ENCODE measurements around the gene ZNF780A. TPM values are rescaled to one million over a fixed set of nuclear protein-coding genes. Genes with fewer than 3 reads are reported as not detected.
"Not testable (repeated sequence)": the region's sequence is repeated elsewhere in the genome, so short reads cannot be mapped to it uniquely, and the experiment has no call there.

The ZNF780A gene
- total and polyA plus RNA-seq, 5 donors from 2014 or later = 10.4 to 19.1 (median 11.7) TPM

DNA sequence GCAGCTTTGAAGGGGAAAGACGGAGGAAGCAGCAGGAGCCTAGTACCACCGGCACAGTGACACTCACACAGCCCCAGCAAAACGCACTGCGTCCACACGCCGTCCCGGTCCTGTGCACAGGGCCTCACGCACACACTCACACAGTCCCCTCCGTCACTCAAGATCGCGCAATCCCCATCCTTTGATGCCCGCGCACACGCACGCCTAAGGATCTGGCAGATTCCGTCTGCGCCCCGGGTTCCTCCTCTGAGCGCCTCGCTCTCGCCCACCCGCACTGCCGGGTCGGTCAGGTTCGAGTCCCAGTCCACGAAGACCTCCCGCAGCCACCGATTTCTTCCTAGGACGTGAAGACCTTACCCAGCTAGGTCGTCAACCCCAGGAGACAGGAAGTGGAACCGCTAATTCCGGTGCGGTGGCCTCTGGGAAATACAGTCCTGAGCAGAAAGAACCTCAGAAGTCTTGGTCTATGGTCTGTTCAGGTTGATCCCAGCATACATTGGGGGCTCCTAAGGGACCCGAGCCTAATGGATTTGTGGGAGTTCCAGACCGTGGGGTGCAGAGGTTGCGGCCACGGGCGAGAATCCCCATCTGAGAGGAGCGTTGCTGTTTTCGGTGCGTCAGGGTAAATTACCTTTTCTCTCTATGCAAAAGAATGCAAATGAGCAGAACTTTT is 34.8 kb downstream of the ZNF780A start, which contains the start of gene ZNF780B:
Gene ZNF780B (minus strand): TSS at position 400 of the 673 bp plus-strand sequence. CDS start 5,899 bp downstream, outside the sequence.
- ATAC-seq (ENCODE audit: low read depth in 2 of 2) = peak; percentile 90 to 92
- peaks cover 29% of the 10 kb centered on the region for H3K4me1 ChIP-seq (ENCODE audit: control insufficient read depth, insufficient read depth, low read length, poor library complexity, severe bottlenecking)
- peak; percentile 36 to 87 (median 73) for DNase-seq
- Mint-ChIP-seq H3K27me3 (peaks cover 25% of the 10 kb centered on the region), H3K27ac (peak within 1 kb of the TSS; percentile 95 to 99 (median 99)), H3K4me1 (peaks cover 38 to 56% (median 50%) of the 10 kb centered on the region in 4 donors), H3K9me3 (peaks cover 4 to 29% (median 15%) of the 10 kb centered on the region in 7 donors), H3K36me3 (peaks cover 20% of the 10 kb centered on the region), H3K4me3 (peak within 1 kb of the TSS; percentile 97 to 100 (median 100))
- H3K36me3 ChIP-seq (ENCODE audit: control insufficient read depth, insufficient read depth, low read length) = no peaks in the 10 kb centered on the region
- H3K27me3 ChIP-seq (ENCODE audit: control insufficient read depth, insufficient read depth, low read length) = peaks cover 2% of the 10 kb centered on the region
- peak within 1 kb of the TSS; percentile 69 for H3K27ac ChIP-seq (ENCODE audit: insufficient read depth, low read length, poor library complexity, severe bottlenecking)
- H3K4me3 ChIP-seq (ENCODE audit: low read depth, low read length) = peak within 1 kb of the TSS; percentile 91
- peaks cover 14 to 22% of the 10 kb centered on the region in 2 experiments for H3K9me3 ChIP-seq (ENCODE audit: control insufficient read depth in 2 of 2, low read length in 2 of 2)

DNA sequence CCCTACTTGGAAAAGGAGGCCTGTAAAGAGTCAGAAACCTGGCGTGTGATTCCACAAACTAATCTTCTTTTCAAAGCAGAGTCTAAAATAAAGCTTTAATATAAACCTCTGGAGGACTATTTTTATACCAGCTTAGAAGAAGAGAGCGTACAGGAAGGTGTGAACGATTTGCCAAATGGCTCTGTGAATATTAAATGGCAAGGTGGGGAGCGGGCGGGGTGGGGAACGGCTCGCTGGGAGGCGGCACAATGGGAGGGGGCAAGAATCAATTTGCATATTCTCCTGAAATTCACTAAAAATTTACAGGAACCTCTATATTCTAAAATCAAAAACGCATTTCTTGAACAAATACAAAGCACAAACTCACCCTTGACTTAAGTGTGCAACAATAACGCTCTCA is 35.7 kb downstream of the ZNF780A start:
- H3K27me3 Mint-ChIP-seq = peaks cover 23% of the 10 kb centered on the region
- no peak for DNase-seq
- H3K36me3 ChIP-seq (ENCODE audit: control insufficient read depth, insufficient read depth, low read length) = peaks cover 7% of the 10 kb centered on the region
- H3K27ac Mint-ChIP-seq = peak overlapping the region in 1 of 3 donors; percentile 99
- no peak overlapping the region for H3K27ac ChIP-seq (ENCODE audit: insufficient read depth, low read length, poor library complexity, severe bottlenecking)
- H3K4me1 ChIP-seq (ENCODE audit: control insufficient read depth, insufficient read depth, low read length, poor library complexity, severe bottlenecking) = peaks cover 29% of the 10 kb centered on the region
- peaks cover 5 to 27% (median 15%) of the 10 kb centered on the region in 7 donors for H3K9me3 Mint-ChIP-seq
- H3K27me3 ChIP-seq (ENCODE audit: control insufficient read depth, insufficient read depth, low read length) = no peaks in the 10 kb centered on the region
- peaks cover 27% of the 10 kb centered on the region for H3K36me3 Mint-ChIP-seq
- peaks cover 9 to 20% of the 10 kb centered on the region in 2 experiments for H3K9me3 ChIP-seq (ENCODE audit: control insufficient read depth in 2 of 2, low read length in 2 of 2)
- H3K4me3 ChIP-seq (ENCODE audit: low read depth, low read length) = peak overlapping the region; percentile 91
- H3K4me1 Mint-ChIP-seq = peaks cover 40 to 56% (median 50%) of the 10 kb centered on the region in 4 donors
- H3K4me3 Mint-ChIP-seq = peak overlapping the region; percentile 97 to 100 (median 100)
- ATAC-seq (ENCODE audit: low read depth in 2 of 2) = no peak

DNA sequence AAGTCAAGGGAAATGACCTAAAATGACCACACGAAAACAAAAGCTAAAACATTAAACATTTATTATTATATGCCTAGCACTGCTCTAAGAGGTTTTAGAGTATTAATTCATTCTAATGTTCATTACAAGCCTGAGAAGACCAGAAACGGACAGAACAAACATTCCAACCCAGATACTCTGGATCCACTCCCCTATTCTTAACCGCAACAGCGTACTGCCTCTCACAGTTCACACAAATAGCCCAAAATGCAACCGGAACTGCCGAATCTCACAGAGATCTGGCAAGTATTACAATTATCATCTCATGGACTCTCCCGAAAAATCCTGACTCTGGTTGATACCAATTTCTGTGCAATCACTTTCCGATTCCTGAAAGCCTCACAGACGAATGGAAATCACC is 36.1 kb downstream of the ZNF780A start:
- Histone ChIP-seq H3K27ac (ENCODE audit: insufficient read depth, low read length, poor library complexity, severe bottlenecking) (no peak overlapping the region), H3K36me3 (ENCODE audit: control insufficient read depth, insufficient read depth, low read length) (peaks cover 9% of the 10 kb centered on the region), H3K9me3 (ENCODE audit: control insufficient read depth in 2 of 2, low read length in 2 of 2) (peaks cover 5 to 16% of the 10 kb centered on the region in 2 experiments), H3K27me3 (ENCODE audit: control insufficient read depth, insufficient read depth, low read length) (no peaks in the 10 kb centered on the region), H3K4me3 (ENCODE audit: low read depth, low read length) (peak overlapping the region; percentile 91), H3K4me1 (ENCODE audit: control insufficient read depth, insufficient read depth, low read length, poor library complexity, severe bottlenecking) (peaks cover 29% of the 10 kb centered on the region)
- Mint-ChIP-seq H3K27me3 (peaks cover 19% of the 10 kb centered on the region), H3K4me3 (peak overlapping the region; percentile 86 to 100 (median 98)), H3K27ac (no peak overlapping the region), H3K36me3 (peaks cover 30% of the 10 kb centered on the region), H3K9me3 (peaks cover 4 to 28% (median 12%) of the 10 kb centered on the region in 7 donors), H3K4me1 (peaks cover 40 to 56% (median 49%) of the 10 kb centered on the region in 4 donors)
- no peak for DNase-seq
- no peak for ATAC-seq (ENCODE audit: low read depth in 2 of 2)

DNA sequence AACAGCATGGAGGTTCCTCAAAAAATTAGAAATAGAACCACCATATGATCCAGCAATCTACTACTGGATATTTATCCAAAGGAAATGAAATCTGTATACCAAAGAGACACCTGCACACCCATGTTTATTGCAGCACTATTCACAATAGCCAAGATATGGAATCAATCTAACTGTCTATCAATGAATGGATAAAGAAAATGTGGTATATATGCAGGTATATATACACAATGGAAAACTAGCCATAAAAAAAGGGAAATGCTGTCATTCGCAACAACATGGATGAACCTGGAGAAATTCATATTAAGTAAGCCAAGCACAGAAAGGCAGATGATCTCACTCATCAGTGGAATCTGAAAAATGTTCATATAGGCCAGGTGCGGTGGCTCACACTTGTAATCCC is 37.3 kb downstream of the ZNF780A start:
- Histone ChIP-seq H3K4me1 (ENCODE audit: control insufficient read depth, insufficient read depth, low read length, poor library complexity, severe bottlenecking) (peaks cover 29% of the 10 kb centered on the region), H3K9me3 (ENCODE audit: control insufficient read depth in 2 of 2, low read length in 2 of 2) (peaks cover 0 to 6% of the 10 kb centered on the region in 2 experiments), H3K36me3 (ENCODE audit: control insufficient read depth, insufficient read depth, low read length) (peaks cover 20% of the 10 kb centered on the region), H3K27ac (ENCODE audit: insufficient read depth, low read length, poor library complexity, severe bottlenecking) (no peak overlapping the region), H3K27me3 (ENCODE audit: control insufficient read depth, insufficient read depth, low read length) (no peaks in the 10 kb centered on the region), H3K4me3 (ENCODE audit: low read depth, low read length) (peak overlapping the region; percentile 4)
- Mint-ChIP-seq H3K27me3 (peaks cover 12% of the 10 kb centered on the region), H3K36me3 (peaks cover 39% of the 10 kb centered on the region), H3K27ac (no peak overlapping the region), H3K4me1 (peaks cover 43 to 60% (median 48%) of the 10 kb centered on the region in 4 donors), H3K4me3 (peak overlapping the region; percentile 36 to 97 (median 62)), H3K9me3 (peaks cover under 1 to 22% (median 8%) of the 10 kb centered on the region in 7 donors)
- no peak for DNase-seq
- no peak for ATAC-seq (ENCODE audit: low read depth in 2 of 2)

DNA sequence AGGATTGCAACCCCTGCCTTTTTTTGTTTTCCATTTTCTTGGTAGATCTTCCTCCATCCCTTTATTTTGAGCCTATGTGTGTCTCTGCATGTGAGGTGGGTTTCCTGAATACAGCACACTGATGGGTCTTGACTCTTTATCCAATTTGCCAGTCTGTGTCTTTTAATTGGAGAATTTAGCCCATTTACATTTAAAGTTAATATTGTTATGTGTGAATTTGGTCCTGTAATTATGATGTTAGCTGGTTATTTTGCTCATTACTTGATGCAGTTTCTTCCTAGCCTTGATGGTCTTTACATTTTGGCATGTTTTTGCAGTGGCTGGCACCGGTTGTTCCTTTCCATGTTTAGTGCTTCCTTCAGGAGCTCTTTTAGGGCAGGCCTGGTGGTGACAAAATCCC is 49.0 kb downstream of the ZNF780A start:
- Histone ChIP-seq H3K9me3 (ENCODE audit: control insufficient read depth in 2 of 2, low read length in 2 of 2) (peaks cover 35 to 41% of the 10 kb centered on the region in 2 experiments), H3K36me3 (ENCODE audit: control insufficient read depth, insufficient read depth, low read length) (peaks cover 33% of the 10 kb centered on the region)
- peaks cover 38% of the 10 kb centered on the region for H3K36me3 Mint-ChIP-seq
- H3K4me1 Mint-ChIP-seq; H3K27me3 Mint-ChIP-seq; H3K4me1 ChIP-seq (ENCODE audit: control insufficient read depth, insufficient read depth, low read length, poor library complexity, severe bottlenecking); ATAC-seq (ENCODE audit: low read depth in 2 of 2); H3K4me3 Mint-ChIP-seq; DNase-seq; H3K27ac ChIP-seq (ENCODE audit: insufficient read depth, low read length, poor library complexity, severe bottlenecking); H3K27me3 ChIP-seq (ENCODE audit: control insufficient read depth, insufficient read depth, low read length); H3K27ac Mint-ChIP-seq; H3K4me3 ChIP-seq (ENCODE audit: low read depth, low read length): not testable (repeated sequence)
- H3K9me3 Mint-ChIP-seq = peaks cover 1 to 52% (median 17%) of the 10 kb centered on the region in 7 donors

DNA sequence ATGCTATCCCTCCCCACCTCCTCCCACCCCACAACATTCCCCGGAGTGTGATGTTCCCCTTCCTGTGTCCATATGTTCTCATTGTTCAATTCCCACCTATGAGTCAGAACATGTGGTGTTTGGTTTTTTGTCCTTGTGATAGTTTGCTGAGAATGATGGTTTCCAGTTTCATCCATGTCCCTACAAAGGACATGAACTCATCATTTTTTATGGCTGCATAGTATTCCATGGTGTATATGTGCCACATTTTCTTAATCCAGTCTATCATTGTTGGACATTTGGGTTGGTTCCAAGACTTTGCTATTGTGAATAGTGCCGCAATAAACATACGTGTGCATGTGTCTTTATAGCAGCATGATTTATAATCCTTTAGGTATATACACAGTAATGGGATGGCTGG is 52.7 kb downstream of the ZNF780A start:
- H3K27ac Mint-ChIP-seq; H3K27ac ChIP-seq (ENCODE audit: insufficient read depth, low read length, poor library complexity, severe bottlenecking); H3K4me1 Mint-ChIP-seq; ATAC-seq (ENCODE audit: low read depth in 2 of 2); H3K4me3 Mint-ChIP-seq; H3K36me3 Mint-ChIP-seq; H3K36me3 ChIP-seq (ENCODE audit: control insufficient read depth, insufficient read depth, low read length); H3K4me3 ChIP-seq (ENCODE audit: low read depth, low read length); H3K27me3 ChIP-seq (ENCODE audit: control insufficient read depth, insufficient read depth, low read length); DNase-seq; H3K27me3 Mint-ChIP-seq; H3K4me1 ChIP-seq (ENCODE audit: control insufficient read depth, insufficient read depth, low read length, poor library complexity, severe bottlenecking): not testable (repeated sequence)
- H3K9me3 Mint-ChIP-seq = peaks cover 0 to 57% (median 6%) of the 10 kb centered on the region in 7 donors
- H3K9me3 ChIP-seq (ENCODE audit: control insufficient read depth in 2 of 2, low read length in 2 of 2) = peaks cover 43 to 46% of the 10 kb centered on the region in 2 experiments

DNA sequence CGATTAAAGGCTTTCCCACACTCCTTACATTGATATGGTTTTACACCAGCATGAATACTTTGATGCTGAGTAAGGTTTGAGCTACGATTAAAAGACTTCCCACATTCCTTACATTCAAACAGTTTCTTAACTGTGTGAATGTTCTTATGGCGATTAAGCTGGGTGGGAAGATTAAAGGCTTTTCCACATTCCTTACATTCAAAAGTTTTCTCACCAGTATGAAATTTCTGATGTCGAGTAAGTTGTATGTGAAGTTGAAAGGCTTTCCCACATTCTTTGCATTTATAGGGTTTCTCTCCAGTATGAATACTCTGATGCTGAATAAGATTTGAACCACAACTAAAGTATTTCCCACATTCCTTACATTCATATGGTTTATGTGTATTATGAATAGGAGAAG is 54.7 kb downstream of the ZNF780A start:
- H3K27me3 Mint-ChIP-seq = no peaks in the 10 kb centered on the region
- no peaks in the 10 kb centered on the region for H3K4me1 Mint-ChIP-seq
- H3K27ac Mint-ChIP-seq = no peak overlapping the region
- no peak overlapping the region for H3K27ac ChIP-seq (ENCODE audit: insufficient read depth, low read length, poor library complexity, severe bottlenecking)
- H3K9me3 ChIP-seq (ENCODE audit: control insufficient read depth in 2 of 2, low read length in 2 of 2) = peaks cover 60 to 66% of the 10 kb centered on the region in 2 experiments
- ATAC-seq (ENCODE audit: low read depth in 2 of 2) = no peak
- peaks cover 4% of the 10 kb centered on the region for H3K36me3 Mint-ChIP-seq
- H3K27me3 ChIP-seq (ENCODE audit: control insufficient read depth, insufficient read depth, low read length) = no peaks in the 10 kb centered on the region
- H3K36me3 ChIP-seq (ENCODE audit: control insufficient read depth, insufficient read depth, low read length) = no peaks in the 10 kb centered on the region
- H3K4me3 ChIP-seq (ENCODE audit: low read depth, low read length) = no peak overlapping the region
- H3K4me1 ChIP-seq (ENCODE audit: control insufficient read depth, insufficient read depth, low read length, poor library complexity, severe bottlenecking) = no peaks in the 10 kb centered on the region
- H3K4me3 Mint-ChIP-seq = no peak overlapping the region
- H3K9me3 Mint-ChIP-seq = peaks cover 0 to 60% (median 12%) of the 10 kb centered on the region in 7 donors
- DNase-seq = no peak
